ENCODE results near the gene PHAX.
"Not testable (repeated sequence)": the region's sequence is repeated elsewhere in the genome, so short reads cannot be mapped to it uniquely, and the experiment has no call there.

The PHAX gene

DNA sequence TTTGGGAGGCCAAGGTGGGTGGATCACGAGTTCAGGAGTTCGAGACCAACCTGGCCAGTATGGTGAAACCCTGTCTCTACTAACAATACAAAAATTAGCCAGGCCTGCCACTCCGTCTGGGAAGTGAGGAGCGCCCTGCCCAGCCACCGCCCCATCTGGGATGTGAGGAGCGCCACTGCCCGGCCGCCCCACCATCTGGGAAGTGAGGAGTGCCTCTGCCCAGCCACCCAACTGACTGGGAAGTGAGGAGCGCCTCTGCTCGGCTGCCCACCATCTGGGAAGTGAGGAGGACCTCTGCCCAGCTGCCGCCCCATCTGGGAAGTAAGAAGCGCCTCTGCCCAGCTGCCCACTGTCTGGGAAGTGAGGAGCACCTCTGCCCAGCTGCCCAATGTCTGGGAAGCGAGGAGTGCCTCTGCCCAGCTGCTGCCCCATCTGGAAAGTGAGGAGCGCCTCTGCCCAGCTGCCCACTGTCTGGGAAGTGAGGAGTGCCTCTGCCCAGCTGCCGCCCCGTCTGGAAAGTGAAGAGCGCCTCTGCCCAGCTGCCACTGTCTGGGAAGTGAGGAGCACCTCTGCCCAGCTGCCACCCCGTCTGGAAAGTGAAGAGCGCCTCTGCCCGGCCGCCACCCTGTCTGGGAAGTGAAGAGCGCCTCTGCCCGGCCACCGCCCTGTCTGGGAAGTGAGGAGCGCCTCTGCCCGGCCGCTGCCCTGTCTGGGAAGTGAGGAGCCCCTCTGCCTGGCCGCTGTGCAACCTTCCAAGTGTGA, 11.0 kb upstream of the PHAX start:
- ATAC-seq (replicated peaks) (no peak), DNase-seq (no peak)
- no peak overlapping the region for H3K4me3 Mint-ChIP-seq
- no peaks in the 10 kb centered on the region for H3K9me3 Mint-ChIP-seq
- peaks cover 0 to 5% of the 10 kb centered on the region in 2 donors for H3K4me1 Mint-ChIP-seq (ENCODE audit: low read depth in 2 of 2)
- peaks cover 47 to 49% of the 10 kb centered on the region in 2 donors for H3K27me3 Mint-ChIP-seq
- no peak overlapping the region for H3K27ac Mint-ChIP-seq
- no peaks in the 10 kb centered on the region for H3K36me3 Mint-ChIP-seq (ENCODE audit: insufficient read depth)

DNA sequence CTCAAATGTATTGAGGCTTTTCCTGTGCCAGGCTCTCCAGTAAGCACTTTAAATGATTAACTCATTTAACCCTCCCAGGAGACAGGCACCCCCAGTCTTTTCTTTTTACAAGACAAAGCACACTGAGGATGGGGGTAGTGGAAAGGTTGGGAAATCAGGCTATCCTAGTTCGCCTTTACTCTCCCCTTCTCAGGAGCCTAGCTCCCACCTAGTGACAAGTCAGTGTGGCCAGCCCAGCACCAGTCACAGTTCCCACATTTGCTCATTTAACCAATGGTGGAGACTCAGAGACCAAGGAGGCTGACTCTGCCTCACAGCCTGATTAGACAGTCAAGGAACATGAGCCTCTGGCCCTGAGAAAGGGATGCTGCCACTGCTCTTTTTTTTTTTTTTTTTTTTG, 9.2 kb upstream of the PHAX start:
- Mint-ChIP-seq H3K36me3 (ENCODE audit: insufficient read depth) (no peaks in the 10 kb centered on the region), H3K27me3 (peaks cover 41% of the 10 kb centered on the region in 2 donors), H3K27ac (no peak overlapping the region), H3K4me1 (ENCODE audit: low read depth in 2 of 2) (peaks cover 0 to 9% of the 10 kb centered on the region in 2 donors), H3K4me3 (no peak overlapping the region), H3K9me3 (no peaks in the 10 kb centered on the region)
- ATAC-seq (replicated peaks), result no peak
- DNase-seq, result no peak

DNA sequence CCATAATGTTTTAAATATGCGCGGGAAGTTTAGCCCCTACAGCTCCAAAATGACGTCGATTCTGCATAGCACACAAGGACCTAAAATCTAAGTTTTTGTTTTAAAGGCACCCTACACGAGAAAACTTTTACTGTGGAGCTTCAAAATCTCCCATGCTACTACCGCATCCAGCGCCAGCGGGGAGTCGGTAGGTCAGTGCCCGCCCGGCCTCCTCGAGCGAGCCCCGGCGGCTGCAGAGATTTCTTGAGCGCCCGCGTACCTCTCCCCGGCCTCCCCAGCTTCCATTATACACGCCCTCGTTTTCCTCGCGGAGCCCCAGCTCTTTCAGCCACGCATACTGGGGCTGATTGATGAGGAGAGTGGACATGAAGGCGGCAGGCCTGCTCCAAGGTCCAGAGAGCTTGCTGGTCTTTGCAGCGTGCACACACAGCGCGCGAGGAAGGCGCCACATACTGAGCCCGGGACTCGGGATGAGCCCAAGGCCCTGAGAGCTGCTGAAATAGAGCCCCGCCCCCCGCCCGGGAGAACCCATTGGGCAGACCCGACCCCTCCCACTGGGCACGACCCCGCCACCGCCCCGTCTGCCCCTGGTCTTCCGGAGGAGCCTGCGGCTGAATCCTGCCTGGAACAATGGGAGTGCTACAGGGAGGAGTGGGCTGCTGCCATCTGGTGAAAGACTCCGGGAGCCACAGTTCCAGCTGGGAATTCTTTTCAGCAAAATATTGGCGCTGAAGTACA, 5.8 kb upstream of the PHAX start, which contains the start of gene ALDH7A1:
Gene ALDH7A1, minus strand, starts transcription at position 472 of the 738 bp plus-strand sequence. Its CDS starts 21 bp downstream, at position 451.
- DNase-seq (no peak), ATAC-seq (replicated peaks) (peak; percentile 67)
- Mint-ChIP-seq H3K36me3 (ENCODE audit: insufficient read depth) (no peaks in the 10 kb centered on the region), H3K27me3 (peaks cover 32 to 37% of the 10 kb centered on the region in 2 donors), H3K9me3 (no peaks in the 10 kb centered on the region), H3K27ac (peak within 1 kb of the TSS in 1 of 2 donors; percentile 35), H3K4me1 (ENCODE audit: low read depth in 2 of 2) (peaks cover 0 to 9% of the 10 kb centered on the region in 2 donors), H3K4me3 (peak within 1 kb of the TSS; percentile 69 to 86)

DNA sequence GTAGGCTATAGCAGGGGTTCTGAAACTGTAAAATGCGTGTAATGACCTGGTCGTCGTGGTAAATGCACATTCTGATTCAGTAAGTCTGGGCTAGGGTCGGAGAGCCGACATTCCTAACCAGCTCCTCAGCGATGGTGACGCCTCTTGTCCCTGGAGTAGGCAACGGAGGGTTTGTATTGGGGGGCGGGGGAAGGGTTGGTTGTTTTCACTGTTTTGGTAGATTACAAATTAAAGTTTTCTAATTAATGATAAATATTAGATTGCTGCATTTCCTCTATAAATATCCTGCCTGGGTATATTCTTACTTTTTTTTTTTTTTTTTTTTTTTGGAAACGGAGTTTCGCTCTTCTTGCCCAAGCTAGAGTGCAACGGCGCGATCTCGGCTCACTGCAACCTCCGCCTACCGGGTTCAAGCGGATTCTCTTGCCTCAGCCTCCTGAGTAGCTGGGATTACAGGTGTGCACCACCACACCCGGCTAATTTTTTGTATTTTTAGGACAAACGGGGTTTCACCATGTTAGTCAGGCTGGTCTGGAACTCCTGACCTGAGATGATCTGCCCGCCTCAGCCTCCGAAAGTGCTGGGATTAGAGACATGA, 5.2 kb upstream of the PHAX start:
- no peaks in the 10 kb centered on the region for H3K9me3 Mint-ChIP-seq
- no peak for DNase-seq
- peaks cover 3 to 9% of the 10 kb centered on the region in 2 donors for H3K4me1 Mint-ChIP-seq (ENCODE audit: low read depth in 2 of 2)
- peaks cover 2% of the 10 kb centered on the region for H3K36me3 Mint-ChIP-seq (ENCODE audit: insufficient read depth)
- H3K27me3 Mint-ChIP-seq, result peaks cover 32 to 37% of the 10 kb centered on the region in 2 donors
- no peak for ATAC-seq (replicated peaks)
- H3K4me3 Mint-ChIP-seq, result peak overlapping the region; percentile 69 to 86
- H3K27ac Mint-ChIP-seq, result peak overlapping the region in 1 of 2 donors; percentile 35

DNA sequence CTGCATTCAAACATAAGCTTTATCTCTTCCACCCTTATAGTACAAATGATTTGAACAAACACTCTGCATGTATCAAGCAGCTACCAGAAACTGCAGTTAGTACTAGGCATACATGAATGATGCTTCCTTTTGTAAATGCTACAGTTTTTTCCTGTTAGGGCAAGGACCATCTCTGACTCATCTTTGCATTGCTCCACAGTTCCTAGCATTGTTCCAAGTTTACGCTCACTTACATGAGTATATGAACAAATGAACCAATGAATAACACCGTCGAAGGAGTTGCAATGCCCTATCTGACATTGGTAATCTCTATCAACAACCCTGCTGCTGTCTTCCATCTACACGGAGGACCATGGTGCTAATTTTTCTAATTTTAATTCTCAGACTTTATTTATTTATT, 3.6 kb upstream of the PHAX start:
- no peak overlapping the region for H3K4me3 Mint-ChIP-seq
- DNase-seq, result no peak

DNA sequence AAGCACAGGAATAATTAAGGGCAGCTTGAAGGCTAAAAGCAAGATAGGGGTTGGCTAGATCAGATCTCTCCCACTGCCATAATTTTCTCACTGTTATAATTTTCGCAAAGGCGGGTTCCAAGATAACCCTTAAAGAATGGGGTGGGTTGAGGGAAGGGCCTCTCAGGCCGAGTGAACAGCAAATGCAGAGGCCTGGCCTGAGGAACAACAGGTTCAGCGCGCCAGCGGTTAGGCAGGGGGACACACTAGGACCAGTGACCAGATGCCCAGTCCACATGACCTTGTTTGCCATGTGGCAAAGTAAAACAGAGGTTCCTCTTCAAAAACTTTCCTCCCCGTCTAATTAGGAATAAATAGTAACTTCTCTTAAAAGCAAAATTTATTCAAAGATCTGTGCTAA, 1.2 kb upstream of the PHAX start:
- Mint-ChIP-seq H3K4me1 (ENCODE audit: low read depth in 2 of 2) (peaks cover 19 to 20% of the 10 kb centered on the region in 2 donors), H3K27ac (no peak overlapping the region), H3K36me3 (ENCODE audit: insufficient read depth) (peaks cover 33% of the 10 kb centered on the region), H3K9me3 (no peaks in the 10 kb centered on the region), H3K4me3 (no peak overlapping the region), H3K27me3 (peaks cover 9 to 10% of the 10 kb centered on the region in 2 donors)
- no peak for ATAC-seq (replicated peaks)
- no peak for DNase-seq

More for the DNA sequence above, 3.6 kb upstream of the PHAX start:
- no peak for ATAC-seq (replicated peaks)
- peak overlapping the region in 1 of 2 donors; percentile 57 for H3K27ac Mint-ChIP-seq
- H3K36me3 Mint-ChIP-seq (ENCODE audit: insufficient read depth), result peaks cover 12% of the 10 kb centered on the region
- H3K27me3 Mint-ChIP-seq, result peaks cover 32% of the 10 kb centered on the region in 2 donors
- peaks cover 5 to 15% of the 10 kb centered on the region in 2 donors for H3K4me1 Mint-ChIP-seq (ENCODE audit: low read depth in 2 of 2)
- H3K9me3 Mint-ChIP-seq, result no peaks in the 10 kb centered on the region

DNA sequence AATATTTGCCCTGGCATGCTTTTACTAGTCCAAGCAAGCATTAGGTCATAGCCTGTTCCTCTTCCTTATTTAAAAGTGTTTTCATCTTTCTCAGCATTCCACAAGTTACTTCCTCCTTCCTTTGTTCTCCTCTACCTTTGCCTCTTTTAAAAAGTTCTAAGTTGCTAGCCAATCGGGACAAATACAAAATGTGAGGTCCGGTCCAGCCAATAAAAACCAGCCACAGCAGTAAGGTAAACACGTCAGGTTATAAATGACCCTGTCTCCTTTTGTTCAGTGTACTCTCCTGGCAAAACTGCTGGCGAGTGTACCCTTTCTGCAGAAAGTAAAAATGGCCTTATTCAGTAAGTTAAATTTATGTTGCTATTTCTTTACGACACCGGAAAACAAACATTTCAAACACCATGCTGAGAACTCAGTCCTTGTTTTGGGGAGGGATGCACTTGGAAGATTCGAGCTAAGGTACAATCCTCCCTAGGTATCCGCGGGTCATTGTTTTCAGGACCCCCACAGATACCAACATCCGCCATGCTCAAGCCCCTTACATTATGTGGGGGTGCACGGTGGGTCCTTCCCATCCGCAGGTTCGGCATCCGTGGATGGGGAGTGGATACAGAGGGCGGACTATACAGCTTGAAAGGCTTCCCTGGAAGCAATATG, 646 bp upstream of the PHAX start:
- H3K27me3 Mint-ChIP-seq; DNase-seq; H3K9me3 Mint-ChIP-seq; ATAC-seq (replicated peaks): not testable (repeated sequence)
- peaks cover 37% of the 10 kb centered on the region for H3K36me3 Mint-ChIP-seq (ENCODE audit: insufficient read depth)
- H3K4me1 Mint-ChIP-seq (ENCODE audit: low read depth in 2 of 2), result peaks cover 13 to 20% of the 10 kb centered on the region in 2 donors
- H3K4me3 Mint-ChIP-seq, result peak overlapping the region; percentile 80 to 91
- peak overlapping the region; percentile 87 to 92 for H3K27ac Mint-ChIP-seq

DNA sequence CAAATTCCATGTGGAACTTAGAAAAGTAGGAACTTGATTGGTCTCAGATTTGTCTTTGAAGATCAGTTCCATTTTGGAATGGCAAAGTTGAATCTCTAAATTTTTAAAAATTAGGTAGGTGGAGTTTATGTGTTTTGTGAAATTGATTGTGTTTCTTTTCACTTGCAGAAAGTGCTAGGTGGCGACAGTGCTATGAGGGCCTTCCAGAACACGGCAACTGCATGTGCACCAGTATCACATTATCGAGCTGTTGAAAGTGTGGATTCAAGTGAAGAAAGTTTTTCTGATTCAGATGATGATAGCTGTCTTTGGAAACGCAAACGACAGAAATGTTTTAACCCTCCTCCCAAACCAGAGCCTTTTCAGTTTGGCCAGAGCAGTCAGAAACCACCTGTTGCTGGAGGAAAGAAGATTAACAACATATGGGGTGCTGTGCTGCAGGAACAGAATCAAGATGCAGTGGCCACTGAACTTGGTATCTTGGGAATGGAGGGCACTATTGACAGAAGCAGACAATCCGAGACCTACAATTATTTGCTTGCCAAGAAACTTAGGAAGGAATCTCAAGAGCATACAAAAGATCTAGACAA, 2.8 kb downstream of the PHAX start:
- H3K27me3 Mint-ChIP-seq, result no peaks in the 10 kb centered on the region
- H3K4me1 Mint-ChIP-seq (ENCODE audit: low read depth in 2 of 2), result peaks cover 23 to 37% of the 10 kb centered on the region in 2 donors
- peak overlapping the region; percentile 44 to 92 for H3K27ac Mint-ChIP-seq
- peak overlapping the region in 1 of 2 donors; percentile 34 for H3K4me3 Mint-ChIP-seq
- peaks cover 69% of the 10 kb centered on the region for H3K36me3 Mint-ChIP-seq (ENCODE audit: insufficient read depth)
- DNase-seq (no peak), ATAC-seq (replicated peaks) (no peak)
- H3K9me3 Mint-ChIP-seq, result no peaks in the 10 kb centered on the region

DNA sequence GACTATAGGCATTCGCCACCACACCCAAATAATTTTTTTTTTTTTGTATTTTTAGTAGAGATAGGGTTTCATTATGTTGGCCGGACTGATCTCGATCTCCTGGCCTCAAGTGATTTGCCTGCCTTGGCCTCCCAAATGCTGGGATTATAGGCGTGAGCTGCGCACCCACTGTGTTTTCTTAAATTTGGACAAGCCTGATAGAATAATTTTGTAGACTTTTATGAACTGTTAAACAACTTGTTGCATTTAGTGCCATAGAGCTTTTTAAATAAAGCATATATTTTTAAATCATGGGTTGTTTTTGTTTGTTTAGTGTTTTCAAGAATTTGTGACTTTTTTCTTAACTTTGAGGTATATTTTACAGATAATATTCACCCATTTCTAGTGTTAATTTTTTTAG, 4.8 kb downstream of the PHAX start:
- DNase-seq (no peak), ATAC-seq (replicated peaks) (no peak)
- peak overlapping the region in 1 of 2 donors; percentile 3 for H3K4me3 Mint-ChIP-seq
- H3K36me3 Mint-ChIP-seq (ENCODE audit: insufficient read depth), result peaks cover 87% of the 10 kb centered on the region
- H3K27me3 Mint-ChIP-seq, result no peaks in the 10 kb centered on the region
- peaks cover 27 to 40% of the 10 kb centered on the region in 2 donors for H3K4me1 Mint-ChIP-seq (ENCODE audit: low read depth in 2 of 2)
- H3K27ac Mint-ChIP-seq, result peak overlapping the region; percentile 13 to 44
- H3K9me3 Mint-ChIP-seq, result no peaks in the 10 kb centered on the region

DNA sequence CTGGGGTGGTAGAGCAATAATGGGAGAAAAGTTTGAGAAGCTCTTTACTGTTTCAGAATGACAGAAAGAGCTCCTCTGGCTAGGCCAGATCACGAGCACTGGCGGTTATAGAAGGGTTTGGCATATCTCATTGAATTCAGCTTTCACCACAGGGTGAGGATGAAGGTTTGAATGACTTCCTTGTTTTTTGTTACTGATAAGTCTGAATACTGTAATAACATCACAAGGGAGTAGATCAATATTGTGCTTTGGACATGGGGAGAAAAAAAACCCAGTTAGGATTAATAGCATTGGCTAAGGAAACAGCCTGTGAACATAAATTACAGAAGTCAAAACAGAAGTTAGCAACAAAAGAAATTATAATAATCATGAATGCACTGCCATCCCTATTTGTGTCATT, 9.4 kb downstream of the PHAX start:
- DNase-seq, result no peak
- no peaks in the 10 kb centered on the region for H3K9me3 Mint-ChIP-seq
- peak overlapping the region; percentile 78 to 81 for H3K27ac Mint-ChIP-seq
- H3K27me3 Mint-ChIP-seq, result no peaks in the 10 kb centered on the region
- H3K4me1 Mint-ChIP-seq (ENCODE audit: low read depth in 2 of 2), result peaks cover 27 to 40% of the 10 kb centered on the region in 2 donors
- H3K4me3 Mint-ChIP-seq, result no peak overlapping the region
- peaks cover 83% of the 10 kb centered on the region for H3K36me3 Mint-ChIP-seq (ENCODE audit: insufficient read depth)
- ATAC-seq (replicated peaks), result no peak

DNA sequence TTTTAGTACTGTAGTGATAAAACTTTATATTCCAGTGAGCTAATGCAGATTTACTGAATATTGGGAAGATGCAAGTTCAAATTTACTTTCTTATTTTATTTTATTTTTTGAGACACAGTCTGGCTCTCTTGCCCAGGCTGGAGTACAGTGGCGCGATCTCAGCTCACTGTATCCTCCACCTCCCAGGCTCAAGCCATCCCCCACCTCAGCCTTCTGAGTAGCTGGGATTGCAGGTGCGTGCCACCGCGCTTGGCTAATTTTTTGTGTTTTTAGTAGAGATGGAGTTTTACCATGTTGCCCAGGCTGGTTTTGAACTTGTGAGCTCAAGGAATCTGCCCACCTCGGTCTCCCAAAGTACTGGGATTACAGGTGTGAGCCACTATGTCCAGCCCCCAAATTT, 9.9 kb downstream of the PHAX start:
- Mint-ChIP-seq H3K4me3 (no peak overlapping the region), H3K27ac (peak overlapping the region; percentile 78 to 81), H3K4me1 (ENCODE audit: low read depth in 2 of 2) (peaks cover 28 to 43% of the 10 kb centered on the region in 2 donors), H3K36me3 (ENCODE audit: insufficient read depth) (peaks cover 80% of the 10 kb centered on the region), H3K27me3 (no peaks in the 10 kb centered on the region), H3K9me3 (no peaks in the 10 kb centered on the region)
- DNase-seq (no peak), ATAC-seq (replicated peaks) (no peak)

DNA sequence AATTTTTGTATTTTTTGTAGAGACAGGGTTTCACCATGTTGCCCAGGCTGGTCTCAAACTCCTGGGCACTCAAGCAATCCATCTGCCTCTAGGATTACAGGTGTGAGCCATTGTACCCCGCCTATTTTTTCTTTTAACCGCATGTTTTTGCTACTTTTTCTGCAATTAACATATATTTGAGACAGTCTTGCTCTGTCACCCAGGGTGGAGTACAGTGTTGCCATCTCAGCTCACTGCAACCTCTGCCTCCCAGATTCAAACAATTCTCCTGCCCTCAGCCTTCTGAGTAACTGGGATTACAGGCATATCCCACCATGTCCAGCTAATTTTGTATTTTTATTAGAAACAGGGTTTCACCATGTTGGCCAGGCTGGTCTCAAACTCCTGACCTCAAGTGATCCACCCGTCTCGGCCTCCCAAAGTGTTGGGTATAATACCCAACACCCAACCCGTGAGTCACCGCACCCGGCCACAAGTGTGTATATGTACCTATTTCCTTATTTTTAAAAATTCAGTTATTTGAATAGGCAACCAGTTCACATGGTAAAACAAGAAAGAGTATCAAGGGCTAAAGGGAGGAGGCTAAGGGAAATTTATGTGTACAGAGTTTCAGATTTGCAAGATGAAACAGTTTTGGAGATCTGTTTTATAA, 13.3 kb downstream of the PHAX start:
- H3K4me1 Mint-ChIP-seq (ENCODE audit: low read depth in 2 of 2), result peaks cover 18 to 26% of the 10 kb centered on the region in 2 donors
- no peaks in the 10 kb centered on the region for H3K9me3 Mint-ChIP-seq
- H3K4me3 Mint-ChIP-seq, result no peak overlapping the region
- ATAC-seq (replicated peaks) (no peak), DNase-seq (no peak)
- peaks cover 74% of the 10 kb centered on the region for H3K36me3 Mint-ChIP-seq (ENCODE audit: insufficient read depth)
- no peaks in the 10 kb centered on the region for H3K27me3 Mint-ChIP-seq
- peak overlapping the region in 1 of 2 donors; percentile 58 for H3K27ac Mint-ChIP-seq

Data from effector memory CD8-positive, alpha-beta T cell (primary cell).